GM10266 (cell line): ENCODE measurements around the gene BIVM.

ENCODE experiments used
- DNase-seq: peaks from one replicate; pipeline ENCODE4 v3.0.0; 2012; ENCODE audit errors: extremely low spot score
- CTCF ChIP-seq: IDR thresholded peaks from 2 replicates; pipeline ENCODE4 v1.5.1; 2012; ENCODE audit warnings: mild to moderate bottlenecking, low read depth; ENCODE audit not compliant: control insufficient read depth, insufficient read depth; ENCODE audit errors: missing control alignments

BIVM gene

GRCh38 chr13:102788683-102789082 lies 10.2 kb upstream of the BIVM start:
- no peak for TF ChIP-seq CTCF
- no peak for DNase-seq

- TF ChIP-seq CTCF: no peak
- DNase-seq: no peak
Observed at GRCh38 chr13:102792396-102792795, 6.5 kb upstream of the BIVM start.

GRCh38 chr13:102793611-102794355 lies 5.1 kb upstream of the BIVM start:
- no peak for TF ChIP-seq CTCF
- no peak for DNase-seq

- peak; percentile 51 for DNase-seq
- no peak for TF ChIP-seq CTCF
Observed at GRCh38 chr13:102799426-102800144, 666 bp downstream of the BIVM start.

- DNase-seq: peak; percentile 93
- peak; percentile 92 for TF ChIP-seq CTCF
Observed at GRCh38 chr13:102800145-102801041, 1.5 kb downstream of the BIVM start.

- no peak for TF ChIP-seq CTCF
- DNase-seq: no peak
Observed at GRCh38 chr13:102805680-102806079, 6.8 kb downstream of the BIVM start.
